Measurements from ENCODE around the gene CLSTN1.
A peak's percentile ranks its signal among the peaks of the same experiment; 100 is the strongest.

Gene CLSTN1

GRCh38 chr1:9705337-9706093 lies 118.2 kb downstream of the CLSTN1 start:
- no peak for DNase-seq
- Histone ChIP-seq H4K20me1 (ENCODE audit: insufficient read depth, low read length) (peaks cover 4% of the 10 kb centered on the region; the same call in 1 of the 2 replicates), H3K4me2 (ENCODE audit: insufficient read depth, low read length) (no peak overlapping the region), H3K36me3 (ENCODE audit: insufficient read depth, low read length) (peaks cover 50% of the 10 kb centered on the region), H3K27me3 (ENCODE audit: insufficient read depth, low read length, poor library complexity) (no peaks in the 10 kb centered on the region), H3K27ac (ENCODE audit: low read length) (peak overlapping the region; percentile 45; the same call in 1 of the 2 replicates), H3K4me1 (ENCODE audit: insufficient read depth, low read length) (peaks cover 29% of the 10 kb centered on the region), H3K9ac (ENCODE audit: low read depth, low read length) (no peak overlapping the region), H3K9me3 (ENCODE audit: insufficient read depth, low read length, severe bottlenecking) (no peaks in the 10 kb centered on the region), H3K79me2 (ENCODE audit: insufficient read depth, low read length) (peaks cover 90% of the 10 kb centered on the region), H3K4me3 (ENCODE audit: low read depth in 1 of 2, low read length in 2 of 2) (no peak overlapping the region), H2AFZ (ENCODE audit: low read depth, low read length) (no peak overlapping the region)
- ATAC-seq (ENCODE audit: insufficient read depth, low read depth): no peak
- TF ChIP-seq EZH2 (IDR thresholded peaks at IDR 0.05; ENCODE audit: borderline replicate concordance, low read depth, low read length, severe bottlenecking) (no peak), CTCF (IDR thresholded peaks at IDR 0.05; ENCODE audit: borderline replicate concordance, extremely low read depth, low read length, poor library complexity, severe bottlenecking) (no peak)

- H4K20me1 ChIP-seq (ENCODE audit: insufficient read depth, low read length): peaks cover 12% of the 10 kb centered on the region; the same call in 1 of the 2 replicates
- H2AFZ ChIP-seq (ENCODE audit: low read depth, low read length): no peak overlapping the region
- H3K27ac ChIP-seq (ENCODE audit: low read length): peak overlapping the region; percentile 57
- H3K36me3 ChIP-seq (ENCODE audit: insufficient read depth, low read length): peaks cover 52% of the 10 kb centered on the region
- peaks cover 29% of the 10 kb centered on the region for H3K4me1 ChIP-seq (ENCODE audit: insufficient read depth, low read length)
- DNase-seq (no peak), ATAC-seq (ENCODE audit: insufficient read depth, low read depth) (no peak)
- no peak overlapping the region for H3K9ac ChIP-seq (ENCODE audit: low read depth, low read length)
- no peak overlapping the region for H3K4me2 ChIP-seq (ENCODE audit: insufficient read depth, low read length)
- no peak for TF ChIP-seq EZH2 (IDR thresholded peaks at IDR 0.05; ENCODE audit: borderline replicate concordance, low read depth, low read length, severe bottlenecking)
- peaks cover 94% of the 10 kb centered on the region for H3K79me2 ChIP-seq (ENCODE audit: insufficient read depth, low read length)
- no peaks in the 10 kb centered on the region for H3K9me3 ChIP-seq (ENCODE audit: insufficient read depth, low read length, severe bottlenecking)
- no peaks in the 10 kb centered on the region for H3K27me3 ChIP-seq (ENCODE audit: insufficient read depth, low read length, poor library complexity)
- H3K4me3 ChIP-seq (ENCODE audit: low read depth in 1 of 2, low read length in 2 of 2): no peak overlapping the region
Observed at GRCh38 chr1:9703681-9704080, 120.1 kb downstream of the CLSTN1 start.

GRCh38 chr1:9703165-9703509 lies 120.6 kb downstream of the CLSTN1 start:
- no peak for DNase-seq
- ATAC-seq (ENCODE audit: insufficient read depth, low read depth): no peak
- no peak overlapping the region for H3K9ac ChIP-seq (ENCODE audit: low read depth, low read length)
- TF ChIP-seq EZH2 (IDR thresholded peaks at IDR 0.05; ENCODE audit: borderline replicate concordance, low read depth, low read length, severe bottlenecking) (no peak), CTCF (IDR thresholded peaks at IDR 0.05; ENCODE audit: borderline replicate concordance, extremely low read depth, low read length, poor library complexity, severe bottlenecking) (no peak)
- H3K9me3 ChIP-seq (ENCODE audit: insufficient read depth, low read length, severe bottlenecking): no peaks in the 10 kb centered on the region
- H3K4me3 ChIP-seq (ENCODE audit: low read depth in 1 of 2, low read length in 2 of 2): no peak overlapping the region
- peaks cover 94% of the 10 kb centered on the region for H3K79me2 ChIP-seq (ENCODE audit: insufficient read depth, low read length)
- H4K20me1 ChIP-seq (ENCODE audit: insufficient read depth, low read length): peaks cover 17% of the 10 kb centered on the region
- peak overlapping the region; percentile 37 for H3K27ac ChIP-seq (ENCODE audit: low read length)
- H3K36me3 ChIP-seq (ENCODE audit: insufficient read depth, low read length): peaks cover 52% of the 10 kb centered on the region
- no peaks in the 10 kb centered on the region for H3K27me3 ChIP-seq (ENCODE audit: insufficient read depth, low read length, poor library complexity)
- H2AFZ ChIP-seq (ENCODE audit: low read depth, low read length): no peak overlapping the region
- H3K4me1 ChIP-seq (ENCODE audit: insufficient read depth, low read length): peaks cover 29% of the 10 kb centered on the region
- no peak overlapping the region for H3K4me2 ChIP-seq (ENCODE audit: insufficient read depth, low read length)

GRCh38 chr1:9701665-9702064 lies 122.1 kb downstream of the CLSTN1 start:
- peaks cover 96% of the 10 kb centered on the region for H3K79me2 ChIP-seq (ENCODE audit: insufficient read depth, low read length)
- TF ChIP-seq CTCF (IDR thresholded peaks at IDR 0.05; ENCODE audit: borderline replicate concordance, extremely low read depth, low read length, poor library complexity, severe bottlenecking) (no peak), EZH2 (IDR thresholded peaks at IDR 0.05; ENCODE audit: borderline replicate concordance, low read depth, low read length, severe bottlenecking) (no peak)
- peaks cover 29% of the 10 kb centered on the region for H3K4me1 ChIP-seq (ENCODE audit: insufficient read depth, low read length)
- no peak overlapping the region for H3K4me3 ChIP-seq (ENCODE audit: low read depth in 1 of 2, low read length in 2 of 2)
- no peak overlapping the region for H3K9ac ChIP-seq (ENCODE audit: low read depth, low read length)
- no peaks in the 10 kb centered on the region for H3K9me3 ChIP-seq (ENCODE audit: insufficient read depth, low read length, severe bottlenecking)
- H3K27me3 ChIP-seq (ENCODE audit: insufficient read depth, low read length, poor library complexity): no peaks in the 10 kb centered on the region
- DNase-seq (no peak), ATAC-seq (ENCODE audit: insufficient read depth, low read depth) (no peak)
- H2AFZ ChIP-seq (ENCODE audit: low read depth, low read length): no peak overlapping the region
- H4K20me1 ChIP-seq (ENCODE audit: insufficient read depth, low read length): peaks cover 17% of the 10 kb centered on the region
- peaks cover 46% of the 10 kb centered on the region for H3K36me3 ChIP-seq (ENCODE audit: insufficient read depth, low read length)
- H3K27ac ChIP-seq (ENCODE audit: low read length): no peak overlapping the region
- no peak overlapping the region for H3K4me2 ChIP-seq (ENCODE audit: insufficient read depth, low read length)
